Measurements from ENCODE around the gene PALLD.
A peak's percentile ranks its signal among the peaks of the same experiment; 100 is the strongest.

Gene PALLD

DNA sequence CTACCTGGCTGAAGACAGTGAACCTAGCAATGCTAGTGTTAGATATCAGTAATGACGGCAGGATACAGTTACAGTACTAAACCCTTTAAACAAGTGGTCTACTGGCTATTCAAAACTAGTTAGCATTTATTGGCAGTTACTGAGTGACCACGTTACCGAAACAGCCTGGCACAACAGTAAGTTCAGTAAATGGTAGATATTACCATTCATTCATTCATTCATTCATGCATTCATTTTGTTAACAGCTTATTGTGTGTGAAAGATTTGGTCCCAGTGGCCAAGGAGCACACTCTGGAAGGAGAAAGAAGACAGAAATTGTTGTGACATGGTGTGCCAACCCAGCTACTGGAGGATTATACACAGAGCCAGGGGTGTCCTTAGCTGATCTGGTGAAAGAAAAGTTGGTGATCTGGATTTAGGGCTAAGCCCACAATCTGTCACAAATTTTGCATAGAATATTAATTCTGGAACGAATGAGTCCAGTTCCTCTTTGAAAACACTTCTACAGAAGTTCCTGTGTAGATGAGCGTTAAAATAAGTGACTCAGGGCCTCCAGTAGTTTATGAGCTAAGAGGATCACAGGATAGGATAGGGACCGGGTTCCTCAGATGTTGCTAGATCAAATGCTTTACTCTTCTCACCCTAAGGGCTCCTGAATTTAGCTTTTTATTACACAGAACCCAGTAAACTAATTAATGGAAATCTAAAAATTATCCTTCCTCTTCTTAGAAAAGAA is 334.1 kb downstream of the PALLD start:
- in situ Hi-C loops (cut with HindIII; ENCODE audit: low pct_unique_long_range_greater_than_20kb, low sequenced_read_pairs) = no loop called here
- DNase-seq (ENCODE audit: low read depth in 1 of 2, low spot score in 1 of 2) = no peak

DNA sequence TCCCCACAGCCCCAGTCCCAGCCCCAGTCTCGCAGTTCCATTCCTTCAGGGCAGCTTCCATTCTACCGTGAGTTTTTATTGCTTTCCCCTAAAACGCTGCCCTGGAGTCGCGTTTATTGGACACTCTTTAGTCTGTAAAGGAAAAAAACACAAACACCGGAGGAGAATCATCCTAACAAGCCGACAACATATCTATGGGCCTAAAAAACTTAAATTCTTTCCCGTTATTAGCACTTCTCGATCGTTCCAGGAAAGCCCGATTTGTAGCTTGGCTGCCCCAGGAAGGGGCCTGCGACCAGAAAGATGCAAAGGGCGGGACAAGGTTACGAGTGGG is 334.7 kb downstream of the PALLD start:
- TF ChIP-seq JUND (IDR thresholded peaks at IDR 0.05; ENCODE audit: low read depth) = no peak
- in situ Hi-C loops (cut with HindIII; ENCODE audit: low pct_unique_long_range_greater_than_20kb, low sequenced_read_pairs) = no loop called here
- DNase-seq (ENCODE audit: low read depth in 1 of 2, low spot score in 1 of 2) = no peak

More for the DNA sequence above, 334.1 kb downstream of the PALLD start:
- TF ChIP-seq JUND (IDR thresholded peaks at IDR 0.05; ENCODE audit: low read depth) = no peak

DNA sequence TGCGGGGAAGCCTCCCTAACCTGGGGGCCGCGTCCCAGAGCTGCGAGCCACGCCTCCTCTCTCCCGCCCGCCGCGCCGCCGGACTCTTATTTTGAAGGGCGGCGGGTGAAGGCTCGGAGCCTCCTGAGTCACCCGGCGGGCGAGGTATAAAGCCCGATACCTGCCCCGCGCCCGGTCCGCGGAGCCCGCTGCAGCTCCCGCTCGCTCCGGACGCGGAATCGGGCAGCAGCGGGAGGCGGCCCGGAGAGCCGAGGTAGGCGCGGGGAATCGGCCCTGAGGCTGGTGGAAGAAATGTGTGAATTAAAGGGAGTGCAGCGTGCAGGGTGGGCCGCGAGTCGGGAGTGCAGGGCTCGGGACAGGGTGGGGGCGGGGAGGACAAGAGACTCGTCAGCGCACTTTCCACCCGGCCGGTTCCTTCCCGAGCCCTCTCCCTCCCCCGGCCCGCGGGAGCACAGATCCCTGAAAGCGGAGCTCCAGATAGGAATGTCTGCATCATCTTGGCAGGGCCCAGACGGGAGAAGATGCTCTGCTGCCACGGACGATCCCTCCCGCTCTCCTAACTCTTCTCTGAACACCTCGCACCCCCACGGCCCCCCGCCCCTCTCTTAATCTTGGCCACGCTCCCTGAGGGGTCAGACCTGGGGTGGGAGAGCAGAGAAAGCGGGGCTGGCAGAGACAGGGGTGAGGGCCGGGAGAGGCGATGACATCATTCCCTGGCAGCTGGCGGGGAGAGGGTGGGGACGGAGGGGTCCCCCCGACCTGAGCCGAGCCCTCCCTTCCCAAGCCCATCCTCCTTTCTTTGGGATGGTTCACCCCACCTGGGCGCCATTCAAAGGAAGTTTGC is 335.3 kb downstream of the PALLD start:
- in situ Hi-C loops (cut with HindIII; ENCODE audit: low pct_unique_long_range_greater_than_20kb, low sequenced_read_pairs) = no loop called here
- TF ChIP-seq JUND (IDR thresholded peaks at IDR 0.05; ENCODE audit: low read depth) = peak; percentile 36; the same call in 1 of the 2 replicates
- DNase-seq (ENCODE audit: low read depth in 1 of 2, low spot score in 1 of 2) = peak; percentile 60 to 83

DNA sequence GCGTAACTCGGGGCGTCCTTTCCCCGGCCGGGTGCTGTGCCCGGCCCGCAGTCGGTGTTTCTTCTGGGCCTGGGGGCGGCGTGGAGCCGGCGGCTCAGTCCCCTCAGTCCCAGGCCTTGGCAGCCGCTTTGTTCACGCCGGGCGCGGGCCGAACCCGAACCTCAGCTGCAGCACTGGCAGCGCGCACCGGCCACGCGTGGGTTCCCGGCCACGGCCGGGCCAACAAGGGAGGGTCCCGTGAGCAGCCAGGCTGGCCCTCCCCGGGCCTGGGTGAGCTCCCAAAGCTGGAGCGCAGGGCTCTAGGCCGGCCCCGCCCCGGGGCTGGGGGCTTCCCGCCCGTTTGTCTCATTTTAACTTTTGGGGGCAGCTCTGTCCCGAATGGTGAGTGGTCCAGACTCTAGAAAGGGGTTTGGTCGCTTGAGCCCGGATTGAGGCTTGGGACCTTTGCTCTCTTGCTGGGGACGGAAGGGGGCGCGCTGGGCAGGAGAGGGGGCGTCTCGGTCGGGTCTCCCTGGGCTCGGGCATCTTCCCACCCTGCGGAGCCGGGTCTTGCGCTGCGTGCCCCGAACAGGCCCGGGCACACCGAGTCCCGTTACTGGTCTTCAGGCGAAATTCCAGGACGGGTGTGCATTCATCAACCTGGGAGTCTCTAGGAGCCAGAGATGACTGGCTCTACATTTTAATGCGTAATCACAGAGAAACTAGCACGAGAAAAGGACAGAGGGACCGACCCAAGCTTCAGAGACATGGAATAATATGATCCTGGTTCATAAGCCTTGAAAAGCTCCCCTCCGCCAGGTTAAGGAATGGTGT is 336.1 kb downstream of the PALLD start:
- no peak for TF ChIP-seq JUND (IDR thresholded peaks at IDR 0.05; ENCODE audit: low read depth)
- in situ Hi-C loops (cut with HindIII; ENCODE audit: low pct_unique_long_range_greater_than_20kb, low sequenced_read_pairs) = no loop called here
- peak in 1 of 2 experiments; percentile 26 for DNase-seq (ENCODE audit: low read depth in 1 of 2, low spot score in 1 of 2)

DNA sequence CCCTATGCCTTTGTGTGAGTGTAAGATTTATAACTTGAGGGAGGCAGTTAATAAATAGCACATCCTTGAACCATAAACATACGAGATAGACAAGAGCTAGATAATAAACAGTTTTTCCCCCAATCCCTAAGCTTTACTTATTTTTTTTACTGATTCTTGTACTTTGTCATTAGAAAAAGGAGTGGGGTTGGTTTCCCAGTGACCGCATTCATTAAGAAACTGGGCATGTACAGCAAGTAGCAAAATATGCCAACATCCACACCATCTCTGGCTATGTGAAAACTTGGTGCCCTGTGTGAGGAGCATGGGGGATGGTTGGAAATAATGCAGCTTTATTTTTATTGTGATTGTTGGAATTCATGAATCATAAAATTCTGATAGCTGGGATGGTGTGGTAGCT is 337.0 kb downstream of the PALLD start:
- in situ Hi-C loops (cut with HindIII; ENCODE audit: low pct_unique_long_range_greater_than_20kb, low sequenced_read_pairs) = no loop called here
- DNase-seq (ENCODE audit: low read depth in 1 of 2, low spot score in 1 of 2) = no peak
- TF ChIP-seq JUND (IDR thresholded peaks at IDR 0.05; ENCODE audit: low read depth) = no peak

DNA sequence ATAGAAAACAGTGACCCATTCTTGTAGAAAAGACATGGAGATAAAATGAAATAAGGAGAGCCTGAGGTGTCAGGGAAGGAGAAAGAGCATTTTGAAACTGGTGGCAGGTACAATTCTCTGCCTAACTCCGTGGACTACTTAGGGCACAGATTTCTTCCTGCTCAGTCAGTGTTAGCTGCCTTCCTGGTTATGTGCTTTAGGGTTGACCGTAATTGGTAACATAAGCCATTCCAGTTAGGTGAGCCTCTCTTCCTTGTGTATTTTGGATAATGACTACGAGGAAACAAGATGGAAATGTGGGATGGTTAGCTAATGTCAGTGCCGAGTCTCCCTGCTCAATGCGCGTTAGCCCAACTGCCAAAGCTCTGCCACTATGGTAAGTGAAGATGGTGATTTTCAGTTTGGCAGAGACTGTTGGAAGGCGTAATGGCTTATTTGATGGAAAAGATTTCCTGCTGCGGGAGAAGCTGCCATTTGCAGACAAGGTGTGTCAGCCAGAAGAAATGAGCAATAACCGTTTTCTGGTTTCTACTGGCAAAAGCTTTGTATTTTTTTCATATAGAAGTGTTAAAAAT is 339.1 kb downstream of the PALLD start:
- TF ChIP-seq JUND (IDR thresholded peaks at IDR 0.05; ENCODE audit: low read depth) = no peak
- DNase-seq (ENCODE audit: low read depth in 1 of 2, low spot score in 1 of 2) = peak; percentile 32 to 84
- in situ Hi-C loops (cut with HindIII; ENCODE audit: low pct_unique_long_range_greater_than_20kb, low sequenced_read_pairs) = no loop called here

DNA sequence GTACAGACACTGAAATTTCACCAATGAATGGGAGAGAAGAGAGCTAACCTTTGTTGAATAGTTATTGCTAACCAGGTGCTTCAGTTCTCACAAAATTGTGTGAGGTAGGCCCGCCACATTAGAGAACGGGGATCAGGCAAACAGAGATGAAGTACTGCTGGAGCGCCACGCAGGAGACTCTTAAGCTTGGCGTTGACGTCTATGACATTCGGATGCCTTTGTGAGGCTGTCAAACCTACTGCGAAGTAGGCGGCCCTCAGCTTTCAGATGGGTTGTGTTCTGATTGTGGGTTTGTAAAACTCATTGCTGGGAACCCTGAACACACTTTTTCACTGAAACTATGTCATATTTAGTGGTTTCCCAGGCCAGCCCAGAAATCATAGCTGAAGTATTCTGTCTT is 339.6 kb downstream of the PALLD start:
- no peak for TF ChIP-seq JUND (IDR thresholded peaks at IDR 0.05; ENCODE audit: low read depth)
- in situ Hi-C loops (cut with HindIII; ENCODE audit: low pct_unique_long_range_greater_than_20kb, low sequenced_read_pairs) = no loop called here
- no peak for DNase-seq (ENCODE audit: low read depth in 1 of 2, low spot score in 1 of 2)

DNA sequence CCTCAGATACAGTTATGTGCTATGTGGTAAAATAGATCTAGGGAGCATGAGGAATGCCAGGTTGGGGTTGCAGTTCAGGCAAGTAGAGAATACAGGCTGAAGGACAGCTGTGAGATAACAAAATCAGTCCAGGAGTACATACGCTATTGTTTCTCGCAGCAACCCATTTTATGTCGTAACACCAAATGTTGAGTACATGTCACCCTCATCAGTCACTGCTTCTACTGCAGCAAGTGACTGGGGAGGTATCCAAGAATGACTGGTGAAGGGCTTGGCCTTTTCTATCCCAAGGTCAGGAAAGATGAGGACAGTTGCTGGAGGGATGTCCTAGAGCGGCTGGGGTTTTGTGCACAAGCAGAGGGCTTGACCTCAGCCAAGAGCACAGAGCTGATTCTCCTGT is 341.1 kb downstream of the PALLD start:
- in situ Hi-C loops (cut with HindIII; ENCODE audit: low pct_unique_long_range_greater_than_20kb, low sequenced_read_pairs) = no loop called here
- TF ChIP-seq JUND (IDR thresholded peaks at IDR 0.05; ENCODE audit: low read depth) = no peak
- no peak for DNase-seq (ENCODE audit: low read depth in 1 of 2, low spot score in 1 of 2)

DNA sequence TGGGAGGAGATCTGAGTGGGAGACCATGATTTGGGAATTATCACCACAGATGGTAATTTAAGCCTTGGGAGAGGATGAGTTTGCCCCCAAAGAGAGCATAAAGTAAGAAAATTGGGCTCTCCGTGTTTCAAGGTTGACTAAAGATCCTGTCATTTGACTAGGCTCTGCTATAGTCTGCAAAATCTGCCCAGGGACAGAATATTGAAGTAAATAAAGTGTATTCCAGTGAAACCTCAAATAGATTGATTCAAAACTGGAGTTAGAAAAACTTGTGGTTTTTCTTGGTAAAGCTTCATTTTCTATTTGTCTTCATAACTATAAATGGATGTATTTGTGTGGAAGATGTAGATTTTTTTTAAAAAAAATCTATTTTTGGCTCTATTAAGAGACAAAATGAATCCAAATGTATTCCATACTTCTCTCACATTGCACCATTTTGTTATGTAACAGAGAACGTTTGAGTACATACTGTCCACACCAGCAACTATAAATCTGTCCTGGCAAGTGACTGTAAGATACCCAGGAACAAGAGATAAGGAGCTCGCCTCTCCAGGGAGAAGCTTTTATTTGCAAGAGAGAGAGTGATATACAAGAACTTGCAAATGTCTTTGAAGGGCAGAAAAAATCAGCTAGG is 343.0 kb downstream of the PALLD start:
- in situ Hi-C loops (cut with HindIII; ENCODE audit: low pct_unique_long_range_greater_than_20kb, low sequenced_read_pairs) = no loop called here
- no peak for TF ChIP-seq JUND (IDR thresholded peaks at IDR 0.05; ENCODE audit: low read depth)
- no peak for DNase-seq (ENCODE audit: low read depth in 1 of 2, low spot score in 1 of 2)

DNA sequence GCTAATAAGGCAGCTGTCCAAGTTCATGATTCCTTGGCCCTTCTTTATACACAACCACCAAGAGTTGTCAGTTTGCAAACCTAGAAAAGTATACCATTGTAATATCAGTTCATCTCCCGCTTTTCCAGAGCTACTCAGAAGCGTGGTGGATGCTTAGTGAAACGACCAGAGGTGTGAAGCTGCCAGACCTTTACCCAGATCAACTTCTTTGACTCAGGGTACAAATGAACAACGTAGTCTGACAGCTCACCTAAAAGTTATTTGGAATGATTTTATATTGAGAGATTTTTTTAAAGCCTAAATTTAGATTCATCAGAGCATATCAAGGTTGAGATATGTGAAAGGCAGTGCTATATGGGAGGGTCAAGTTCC is 343.5 kb downstream of the PALLD start:
- no peak for DNase-seq (ENCODE audit: low read depth in 1 of 2, low spot score in 1 of 2)
- TF ChIP-seq JUND (IDR thresholded peaks at IDR 0.05; ENCODE audit: low read depth) = no peak
- in situ Hi-C loops (cut with HindIII; ENCODE audit: low pct_unique_long_range_greater_than_20kb, low sequenced_read_pairs) = no loop called here

DNA sequence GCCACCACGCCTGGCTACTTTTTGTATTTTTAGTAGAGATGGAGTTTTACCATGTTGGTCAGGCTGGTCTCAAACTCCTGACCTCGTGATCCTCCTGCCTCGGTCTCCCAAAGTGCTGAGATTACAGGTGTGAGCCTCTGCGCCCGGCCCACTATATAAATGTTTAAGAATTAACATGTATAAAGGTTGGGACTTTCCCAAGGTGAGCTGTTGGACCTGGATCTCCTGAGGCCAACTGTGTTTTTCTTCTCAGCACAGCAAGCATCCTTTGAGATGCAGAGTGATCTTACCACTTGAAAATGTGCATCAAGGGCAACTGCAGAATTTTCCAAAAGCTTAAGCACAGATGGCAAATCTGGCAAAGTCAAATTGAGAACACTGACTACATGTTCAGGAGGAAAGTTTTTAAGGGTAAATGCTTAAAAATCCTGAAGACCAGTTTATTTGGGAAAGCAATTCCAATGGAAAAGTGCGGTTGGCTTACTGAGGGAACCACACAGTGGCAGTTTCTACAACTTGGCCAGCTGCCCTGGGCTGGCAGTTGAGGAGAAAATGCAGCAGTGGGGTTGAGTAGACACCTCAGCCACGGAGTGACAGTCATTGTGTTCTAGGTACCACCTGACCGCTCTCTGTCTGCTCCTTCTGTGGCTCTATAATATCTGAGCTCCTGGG is 344.3 kb downstream of the PALLD start:
- in situ Hi-C loops (cut with HindIII; ENCODE audit: low pct_unique_long_range_greater_than_20kb, low sequenced_read_pairs) = no loop called here
- DNase-seq (ENCODE audit: low read depth in 1 of 2, low spot score in 1 of 2) = peak in 1 of 2 experiments; percentile 17
- TF ChIP-seq JUND (IDR thresholded peaks at IDR 0.05; ENCODE audit: low read depth) = no peak

DNA sequence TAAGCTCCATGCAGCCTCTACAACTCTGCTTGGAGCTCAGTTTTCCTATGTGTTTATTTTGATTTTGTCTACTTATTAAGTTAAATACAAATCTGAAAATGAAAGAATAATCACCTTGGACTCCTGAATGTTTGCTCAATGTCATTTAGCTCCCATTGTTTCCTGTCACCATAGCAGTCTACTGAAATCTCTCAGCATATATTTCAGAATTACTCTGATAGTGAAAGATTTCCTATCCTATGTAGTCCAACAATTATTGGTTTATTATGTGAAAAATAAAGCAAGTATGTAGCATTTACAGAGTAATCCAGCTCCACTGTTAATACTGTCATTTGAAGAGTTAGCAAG is 344.8 kb downstream of the PALLD start:
- no peak for DNase-seq (ENCODE audit: low read depth in 1 of 2, low spot score in 1 of 2)
- in situ Hi-C loops (cut with HindIII; ENCODE audit: low pct_unique_long_range_greater_than_20kb, low sequenced_read_pairs) = no loop called here
- TF ChIP-seq JUND (IDR thresholded peaks at IDR 0.05; ENCODE audit: low read depth) = no peak
